PFSK-1 (cell line): ENCODE results near the gene POMT1.

Experiments used
- FOXP2 ChIP-seq: optimal IDR thresholded peaks from 2 replicates; pipeline ENCODE3; 2011; ENCODE audit warnings: borderline replicate concordance, control low read depth, inconsistent platforms; ENCODE audit not compliant: insufficient read depth; ENCODE audit errors: extremely low read length, extremely low read depth
- POLR2AphosphoS5 ChIP-seq: IDR thresholded peaks from 2 replicates; pipeline ENCODE4 v1.6.1; 2012; ENCODE audit warnings: low read depth, mild to moderate bottlenecking, control low read depth, low read length, moderate library complexity
- SIN3A ChIP-seq: IDR thresholded peaks from 2 replicates; pipeline ENCODE4 v1.6.1; 2012; ENCODE audit warnings: mild to moderate bottlenecking, low read length, moderate library complexity, borderline replicate concordance; ENCODE audit not compliant: insufficient read depth
- TAF1 ChIP-seq: IDR thresholded peaks from 2 replicates; pipeline ENCODE4 v1.6.1; 2012; ENCODE audit warnings: low read length, control low read depth, borderline replicate concordance; ENCODE audit not compliant: insufficient read depth
- TF ChIP-seq, protein P1 (sequence below), 2 experiments: IDR thresholded peaks; 2 replicates each; pipeline versions ENCODE4 v1.6.1 to v1.8.0; 2011 to 2012; ENCODE audit warnings: low read depth in 2 of 2, low read length in 2 of 2, control low read depth in 1 of 2, inconsistent platforms in 1 of 2, mild to moderate bottlenecking in 1 of 2, moderate library complexity in 1 of 2; ENCODE audit not compliant: insufficient read depth in 1 of 2

Gene POMT1

DNA sequence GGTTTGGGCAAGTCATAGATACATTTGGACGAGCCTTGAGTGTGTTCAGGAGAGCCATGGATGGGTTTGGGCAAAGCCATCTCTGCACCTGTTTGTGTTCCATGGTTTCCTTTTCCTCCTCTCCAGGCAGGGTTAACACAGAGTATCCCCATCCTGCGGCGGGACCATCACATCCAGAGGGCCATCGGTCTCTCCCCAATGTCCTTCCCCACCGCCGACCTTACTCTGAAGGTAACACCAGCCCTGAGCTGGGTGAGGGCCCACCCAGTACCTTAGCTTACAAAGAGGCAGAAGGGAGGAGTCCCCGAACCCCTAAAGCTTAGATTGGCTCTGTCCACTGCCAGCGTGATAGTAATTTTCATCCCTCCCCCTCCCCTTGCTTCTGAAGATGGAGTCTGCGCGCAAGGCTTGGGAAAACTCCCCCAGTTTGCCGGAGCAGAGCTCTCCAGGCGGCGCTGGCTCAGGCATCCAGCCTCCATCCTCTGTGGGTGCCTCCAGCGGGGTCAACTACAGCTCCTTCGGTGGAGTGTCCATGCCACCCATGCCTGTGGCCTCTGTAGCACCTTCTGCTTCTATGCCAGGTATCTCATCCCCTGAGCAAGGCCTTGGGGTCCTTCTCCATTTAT, 18.0 kb upstream of the POMT1 start:
- TF ChIP-seq, protein P1, sequence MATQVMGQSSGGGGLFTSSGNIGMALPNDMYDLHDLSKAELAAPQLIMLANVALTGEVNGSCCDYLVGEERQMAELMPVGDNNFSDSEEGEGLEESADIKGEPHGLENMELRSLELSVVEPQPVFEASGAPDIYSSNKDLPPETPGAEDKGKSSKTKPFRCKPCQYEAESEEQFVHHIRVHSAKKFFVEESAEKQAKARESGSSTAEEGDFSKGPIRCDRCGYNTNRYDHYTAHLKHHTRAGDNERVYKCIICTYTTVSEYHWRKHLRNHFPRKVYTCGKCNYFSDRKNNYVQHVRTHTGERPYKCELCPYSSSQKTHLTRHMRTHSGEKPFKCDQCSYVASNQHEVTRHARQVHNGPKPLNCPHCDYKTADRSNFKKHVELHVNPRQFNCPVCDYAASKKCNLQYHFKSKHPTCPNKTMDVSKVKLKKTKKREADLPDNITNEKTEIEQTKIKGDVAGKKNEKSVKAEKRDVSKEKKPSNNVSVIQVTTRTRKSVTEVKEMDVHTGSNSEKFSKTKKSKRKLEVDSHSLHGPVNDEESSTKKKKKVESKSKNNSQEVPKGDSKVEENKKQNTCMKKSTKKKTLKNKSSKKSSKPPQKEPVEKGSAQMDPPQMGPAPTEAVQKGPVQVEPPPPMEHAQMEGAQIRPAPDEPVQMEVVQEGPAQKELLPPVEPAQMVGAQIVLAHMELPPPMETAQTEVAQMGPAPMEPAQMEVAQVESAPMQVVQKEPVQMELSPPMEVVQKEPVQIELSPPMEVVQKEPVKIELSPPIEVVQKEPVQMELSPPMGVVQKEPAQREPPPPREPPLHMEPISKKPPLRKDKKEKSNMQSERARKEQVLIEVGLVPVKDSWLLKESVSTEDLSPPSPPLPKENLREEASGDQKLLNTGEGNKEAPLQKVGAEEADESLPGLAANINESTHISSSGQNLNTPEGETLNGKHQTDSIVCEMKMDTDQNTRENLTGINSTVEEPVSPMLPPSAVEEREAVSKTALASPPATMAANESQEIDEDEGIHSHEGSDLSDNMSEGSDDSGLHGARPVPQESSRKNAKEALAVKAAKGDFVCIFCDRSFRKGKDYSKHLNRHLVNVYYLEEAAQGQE (IDR thresholded peaks at IDR 0.05; ENCODE audit: insufficient read depth in 1 of 2, low read depth in 2 of 2, low read length in 2 of 2): no peak
- TF ChIP-seq POLR2AphosphoS5 (no peak), TAF1 (no peak), SIN3A (no peak), FOXP2 (no peak)

DNA sequence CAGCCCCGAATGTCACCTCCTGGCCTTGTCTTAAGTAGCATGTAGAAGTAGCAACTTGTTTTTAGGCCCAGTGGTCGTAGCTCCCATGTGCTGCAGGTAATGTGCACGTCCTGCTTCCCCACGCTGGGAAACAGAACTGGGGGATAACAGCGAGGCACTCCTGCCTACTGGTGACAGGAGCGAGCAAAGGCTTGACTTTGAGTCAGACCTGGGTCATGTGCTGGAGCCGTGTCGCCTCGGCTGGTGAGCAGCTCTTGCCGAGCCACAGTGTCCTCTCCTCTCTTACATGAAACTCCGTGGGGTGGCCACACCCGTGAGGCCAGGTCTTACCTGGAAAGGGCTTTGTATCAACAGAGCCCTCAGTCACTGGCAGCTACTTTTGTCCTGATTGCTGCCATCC, 17.5 kb upstream of the POMT1 start:
- TF ChIP-seq POLR2AphosphoS5 (no peak), TAF1 (no peak), SIN3A (no peak), FOXP2 (no peak)
- TF ChIP-seq, protein P1 (IDR thresholded peaks at IDR 0.05; ENCODE audit: insufficient read depth in 1 of 2, low read depth in 2 of 2, low read length in 2 of 2): no peak

DNA sequence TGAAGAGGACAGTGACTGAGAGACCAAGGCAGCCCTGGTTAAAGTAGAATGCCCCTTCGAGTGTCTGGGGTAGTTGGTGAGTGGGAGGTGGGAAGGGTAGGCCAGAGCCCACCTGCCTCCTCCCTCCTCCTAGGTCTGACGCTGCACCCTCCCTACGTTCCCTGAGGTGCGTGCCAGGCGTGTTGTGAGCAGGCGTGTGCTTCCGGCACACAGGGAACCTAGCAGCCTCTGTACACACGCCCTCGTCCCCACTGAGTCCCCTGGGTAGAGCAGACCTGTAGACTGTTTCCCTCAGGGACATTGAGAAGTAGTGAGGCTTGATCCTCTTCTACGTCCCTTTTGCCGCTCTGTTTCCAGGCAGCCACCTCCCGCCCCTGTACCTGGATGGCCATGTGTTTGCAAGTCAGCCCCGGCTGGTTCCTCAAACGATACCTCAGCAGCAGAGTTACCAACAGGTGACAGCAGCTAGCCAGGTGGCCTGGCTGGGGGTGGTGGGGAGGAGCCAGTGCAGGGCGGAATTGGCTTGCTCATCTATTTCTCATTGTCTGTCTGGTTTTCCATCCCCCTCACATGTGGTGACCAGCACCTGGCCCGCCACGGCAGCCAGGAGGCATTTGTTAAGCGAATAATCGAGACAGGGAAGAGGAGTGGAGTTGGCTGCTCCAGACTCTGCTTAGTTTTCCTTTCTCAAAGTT, 16.8 kb upstream of the POMT1 start:
- TF ChIP-seq SIN3A (no peak), POLR2AphosphoS5 (no peak), FOXP2 (no peak), TAF1 (no peak)
- TF ChIP-seq, protein P1 (IDR thresholded peaks at IDR 0.05; ENCODE audit: insufficient read depth in 1 of 2, low read depth in 2 of 2, low read length in 2 of 2): no peak

DNA sequence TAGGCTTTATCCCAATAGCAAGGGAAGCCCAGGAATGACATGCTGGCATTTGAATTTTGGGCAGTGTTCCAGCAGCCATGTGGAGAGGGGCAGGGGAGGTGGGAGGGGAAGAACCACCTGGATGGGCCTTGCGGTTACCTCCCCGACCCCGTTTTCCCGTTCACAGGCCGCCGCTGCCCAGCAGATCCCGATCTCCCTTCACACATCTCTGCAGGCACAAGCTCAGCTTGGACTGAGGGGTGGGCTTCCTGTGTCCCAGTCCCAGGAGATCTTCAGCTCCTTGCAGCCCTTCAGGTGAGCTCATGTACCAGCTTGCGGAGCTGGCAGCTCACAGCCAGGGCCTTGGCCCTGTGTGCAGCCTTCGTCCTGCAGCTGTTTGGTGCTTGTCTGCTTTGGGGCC, 15.7 kb upstream of the POMT1 start:
- TF ChIP-seq POLR2AphosphoS5 (no peak), SIN3A (no peak), TAF1 (no peak), FOXP2 (no peak)
- TF ChIP-seq, protein P1 (IDR thresholded peaks at IDR 0.05; ENCODE audit: insufficient read depth in 1 of 2, low read depth in 2 of 2, low read length in 2 of 2): no peak
